ENCODE results near the gene UBE2D2.
"Not testable (repeated sequence)": the region's sequence is repeated elsewhere in the genome, so short reads cannot be mapped to it uniquely, and the experiment has no call there.

GRCh38 chr5:139528695-139529094, 32.4 kb upstream of the UBE2D2 start:
- not testable (repeated sequence) for TF ChIP-seq LEF1 (IDR thresholded peaks at IDR 0.05; ENCODE audit: borderline replicate concordance); L3MBTL2 (conservative IDR thresholded peaks at IDR 0.05); SUZ12 (IDR thresholded peaks at IDR 0.05); ELF4 (IDR thresholded peaks at IDR 0.05)

All from HEK293T (cell line).